AML-193 (cell line): ENCODE data around the gene FXYD3.
"Not testable (repeated sequence)": the region's sequence is repeated elsewhere in the genome, so short reads cannot be mapped to it uniquely, and the experiment has no call there.

Experiments
- DNase-seq, 2 experiments: peaks; one replicate each; lab custom pipeline; 2025; lab: John Stamatoyannopoulos, UW

FXYD3 gene

GRCh38 chr19:35143231-35143715 is 27.6 kb downstream of the FXYD3 start, which contains the start of gene FXYD7:
Gene FXYD7 (plus strand): TSS chr19:35143255. CDS start chr19:35143334, 79 bp downstream.
- no peak for DNase-seq

DNA sequence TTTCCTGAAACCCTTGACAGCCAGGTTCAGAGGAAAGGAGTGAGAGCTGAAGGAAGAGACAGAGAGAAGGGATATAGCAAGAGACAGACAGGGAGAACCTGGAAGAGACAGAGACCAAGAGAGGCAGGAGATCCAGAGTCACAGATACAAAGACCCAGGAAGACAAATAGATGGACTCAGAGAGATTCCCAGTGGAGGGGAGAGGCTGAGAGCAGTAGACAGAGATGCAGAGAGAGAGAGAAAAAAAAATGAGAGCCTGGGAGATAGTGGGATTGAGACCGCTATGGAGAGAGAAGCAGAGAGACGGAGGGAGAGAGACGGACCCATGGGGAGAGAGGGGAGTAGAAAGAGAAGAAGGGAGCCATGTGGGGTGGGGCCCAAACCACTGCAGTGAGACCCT is 28.2 kb downstream of the FXYD3 start:
- no peak for DNase-seq

DNA sequence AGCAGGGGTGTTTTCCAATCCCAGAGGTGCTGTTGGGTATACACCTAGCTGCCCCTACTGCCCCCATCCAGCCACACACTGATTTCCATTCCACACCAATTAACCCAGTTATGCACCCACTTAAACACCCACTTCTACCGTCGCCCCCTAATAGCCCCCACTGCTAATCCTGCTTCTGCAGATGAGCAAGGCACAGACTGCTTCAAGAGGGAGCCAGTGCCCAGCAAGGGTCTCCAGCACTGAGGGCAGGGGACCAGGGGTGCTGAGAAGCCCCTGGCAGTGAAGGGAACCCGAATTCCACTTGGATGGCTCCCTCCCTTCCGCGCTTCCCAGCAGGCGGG is 28.6 kb downstream of the FXYD3 start:
- DNase-seq, result no peak

DNA sequence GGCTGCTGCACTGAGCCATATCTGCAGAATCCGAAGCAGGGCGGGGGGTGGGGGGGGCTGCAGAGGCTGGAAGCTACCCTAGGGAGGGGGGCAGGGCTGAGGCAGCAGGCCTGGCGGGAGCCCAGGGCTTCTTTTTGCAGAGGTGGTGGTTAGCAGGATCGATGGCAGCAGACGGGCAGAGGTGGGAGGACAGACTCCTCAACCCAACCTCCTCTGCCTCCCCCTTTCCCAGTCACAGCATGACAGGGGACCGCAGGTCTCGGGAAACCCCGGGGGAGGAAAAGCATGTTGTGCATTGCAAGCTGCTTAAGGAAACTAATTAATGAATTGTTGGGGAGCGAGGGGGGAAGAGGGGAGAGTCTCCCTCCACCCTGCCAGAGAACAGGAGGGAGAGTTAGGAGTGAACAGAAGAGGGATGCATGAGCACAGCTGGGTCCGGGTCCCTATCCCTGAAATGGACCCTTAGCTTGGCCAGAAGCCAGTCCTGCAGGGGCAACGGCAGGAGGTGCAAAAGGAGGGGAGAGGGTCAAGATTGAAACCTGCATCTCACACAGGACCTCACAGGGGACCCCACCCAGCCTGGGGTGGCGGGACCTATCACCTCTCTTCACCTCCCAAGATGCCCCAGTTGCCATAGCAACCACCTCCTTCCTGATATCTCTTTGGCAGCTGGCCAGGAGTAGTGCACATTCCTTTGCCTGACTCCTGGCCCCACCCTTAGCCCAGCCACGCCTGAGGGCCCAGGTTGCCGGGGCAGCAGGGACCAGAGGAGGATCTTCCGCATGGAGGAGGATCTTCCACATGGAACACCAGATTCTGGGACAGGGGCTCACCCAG is 29.2 kb downstream of the FXYD3 start:
- DNase-seq, result no peak

GRCh38 chr19:35146746-35147459 is 31.3 kb downstream of the FXYD3 start:
- no peak for DNase-seq

- no peak for DNase-seq
These were observed 33.8 kb downstream of the FXYD3 start for GRCh38 chr19:35149463-35149862.

GRCh38 chr19:35150445-35150844 is 34.8 kb downstream of the FXYD3 start:
- no peak for DNase-seq

GRCh38 chr19:35151273-35152065 is 35.8 kb downstream of the FXYD3 start:
- no peak for DNase-seq

DNA sequence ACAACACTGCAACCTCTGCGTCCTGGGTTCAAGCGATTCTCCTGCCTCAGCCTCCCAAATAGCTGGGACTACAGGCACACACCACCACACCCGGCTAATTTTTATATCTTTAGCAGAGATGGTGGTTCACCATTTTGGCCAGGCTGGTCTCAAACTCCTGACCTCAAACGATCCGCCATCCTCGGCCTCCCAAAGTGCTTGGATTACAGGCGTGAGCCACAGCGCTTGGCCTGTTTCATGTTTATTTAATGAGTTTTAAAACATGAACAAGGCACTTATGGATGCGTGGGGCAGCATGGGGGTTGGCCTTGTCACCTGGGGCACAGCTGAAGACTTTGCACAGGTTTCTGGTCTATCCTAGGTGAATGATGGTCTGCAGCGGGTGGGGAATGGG is 37.5 kb downstream of the FXYD3 start:
- not testable (repeated sequence) for DNase-seq

- DNase-seq, result peak; percentile 25 to 34
These were observed 38.3 kb downstream of the FXYD3 start for GRCh38 chr19:35153701-35154524.

GRCh38 chr19:35154525-35155406 is 39.1 kb downstream of the FXYD3 start, which contains the start of gene FXYD5:
Gene FXYD5 (plus strand): TSS chr19:35154735. CDS start chr19:35155551, 816 bp downstream.
- peak; percentile 59 to 73 for DNase-seq

GRCh38 chr19:35155441-35155840 is 39.8 kb downstream of the FXYD3 start:
- peak in 1 of 2 experiments; percentile 13 for DNase-seq

DNA sequence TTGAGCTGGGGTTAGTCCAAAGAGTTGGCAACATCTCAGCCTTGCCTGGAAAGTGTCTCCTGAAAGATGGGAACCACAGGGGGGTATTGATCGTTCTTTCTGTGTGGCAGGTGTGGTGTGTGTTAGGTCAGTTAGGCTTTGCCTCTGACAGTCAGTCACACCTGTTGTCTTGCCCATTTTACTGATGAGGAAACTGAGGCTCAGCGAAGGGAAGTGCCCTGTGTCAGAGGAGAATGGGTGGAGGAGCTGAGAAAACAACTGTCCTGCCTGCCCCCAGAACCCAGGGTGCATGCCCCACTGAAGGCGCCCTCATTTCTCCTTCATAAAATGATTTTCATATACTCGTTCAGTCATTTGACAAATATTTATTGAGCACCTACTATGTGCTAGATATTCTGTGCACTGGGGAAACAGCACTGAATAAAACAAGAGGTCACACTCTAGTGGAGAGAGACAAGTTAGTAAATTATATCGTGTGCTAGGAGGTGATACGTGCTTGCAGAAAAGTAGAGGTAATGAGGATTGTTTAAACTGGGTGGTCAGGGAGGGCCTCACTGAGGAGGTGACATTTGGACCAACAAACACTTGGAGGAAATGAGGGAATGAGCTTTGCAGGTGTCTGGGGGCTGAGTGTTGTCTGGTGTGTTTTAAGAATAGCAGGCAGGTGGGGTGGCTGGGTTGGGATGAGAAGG is 40.5 kb downstream of the FXYD3 start:
- DNase-seq, result no peak

- no peak for DNase-seq
These were observed 41.0 kb downstream of the FXYD3 start for GRCh38 chr19:35156673-35157014.

- DNase-seq, result no peak
These were observed 41.8 kb downstream of the FXYD3 start for GRCh38 chr19:35157431-35157830.

DNA sequence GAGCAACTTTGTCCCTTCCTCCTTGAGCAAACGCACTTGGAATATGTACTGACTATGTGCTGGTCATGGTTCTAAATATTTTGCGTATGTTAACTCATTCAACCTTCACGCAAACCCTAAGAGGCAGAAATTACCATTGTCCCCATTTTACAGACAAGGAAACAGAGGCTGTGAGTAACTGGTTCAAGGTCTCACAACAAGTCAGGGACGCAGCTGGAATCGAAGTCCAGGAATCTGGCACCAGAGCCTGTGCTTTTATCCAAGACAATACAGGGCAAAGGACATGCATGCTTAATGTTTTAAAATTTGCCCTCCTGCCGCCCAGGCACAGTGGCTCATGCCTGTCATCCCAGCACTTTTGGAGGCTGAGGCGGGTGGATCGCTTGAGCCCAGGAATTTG is 44.0 kb downstream of the FXYD3 start:
- DNase-seq, result no peak

DNA sequence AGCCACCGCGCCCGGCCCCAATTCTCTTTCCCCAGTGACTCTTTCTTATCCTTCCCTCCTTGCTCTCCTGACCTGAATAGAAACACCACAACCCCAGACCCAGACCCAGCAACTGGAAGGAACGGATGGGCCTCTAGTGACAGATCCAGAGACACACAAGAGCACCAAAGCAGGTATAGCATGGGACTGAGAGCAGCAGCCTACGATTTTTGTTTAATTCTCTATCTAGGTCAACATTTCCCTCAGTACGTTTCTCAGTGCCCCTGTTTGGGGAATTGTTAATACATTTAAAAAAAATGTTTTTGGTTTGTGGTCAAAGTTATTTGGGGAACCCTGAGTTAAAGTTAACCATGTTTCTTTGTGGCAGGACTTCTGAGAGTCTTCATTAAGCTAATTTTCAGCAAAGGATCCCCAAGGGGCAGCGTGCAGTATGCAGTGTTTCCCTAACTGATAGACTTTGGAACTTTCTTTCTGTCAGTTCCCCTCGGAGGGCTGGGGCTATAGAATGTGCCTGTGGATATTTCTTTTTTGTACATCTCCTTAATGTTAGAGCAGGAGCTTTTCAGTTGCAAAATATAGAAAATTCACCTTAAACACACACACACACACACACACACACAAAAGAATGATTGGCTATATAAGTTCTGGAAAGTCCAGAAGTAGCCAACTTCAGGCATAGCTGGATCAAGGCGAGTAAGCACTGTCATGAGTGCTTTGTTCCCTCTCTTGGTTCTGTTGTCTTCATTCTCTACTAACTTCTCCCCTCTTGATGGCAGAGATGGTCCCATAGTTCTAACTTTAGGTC is 45.2 kb downstream of the FXYD3 start:
- DNase-seq, result no peak

DNA sequence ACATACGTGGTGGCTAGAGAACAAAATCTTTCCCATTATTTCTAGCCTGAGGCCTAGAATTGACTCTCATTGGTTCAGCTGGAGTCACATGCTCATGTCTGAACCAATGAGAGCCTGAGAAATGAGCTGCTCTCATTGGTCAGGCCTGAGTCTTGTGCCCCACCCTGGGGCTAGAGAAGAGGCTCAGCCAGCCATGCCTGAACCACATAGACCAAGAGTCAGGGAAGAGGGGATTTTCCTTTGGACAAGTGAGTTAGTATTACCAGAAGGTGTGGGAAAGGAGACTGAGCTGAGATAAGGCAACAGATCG is 45.8 kb downstream of the FXYD3 start:
- DNase-seq, result no peak
